H1 (cell line): ENCODE data around the gene CAMTA1. TPM values are rescaled to one million over a fixed set of nuclear protein-coding genes. Genes with fewer than 3 reads are reported as not detected.

Source experiments
- CTCF ChIA-PET: fragments of 300-600 bp; sonication (Branson Sonifier 250); formaldehyde crosslinking; loops from one replicate; lab custom pipeline; 2021; ENCODE audit not compliant: partially characterized antibody; lab: Charles Lee
- POLR2A ChIA-PET: fragments of 300-600 bp; sonication (Branson Sonifier 250); formaldehyde crosslinking; loops from one replicate; lab custom pipeline; 2021; ENCODE audit warnings: inconsistent platforms; ENCODE audit not compliant: partially characterized antibody; lab: Charles Lee
- DNase-seq, 2 experiments: peaks; one replicate each; pipeline versions ENCODE4 v3.0.0 to v3.0.0-alpha.2; 2010 to 2022; ENCODE audit warnings: low spot score in 2 of 2, low read depth in 1 of 2, mixed read lengths in 1 of 2
- FAIRE-seq: peaks from 2 replicates; lab custom pipeline; 2011; peaks lifted over from hg19 to GRCh38; lab: Jason Lieb, UNC
- H2AFZ ChIP-seq: 2 replicates; pipeline ENCODE4 v1.8.1; 2012; ENCODE audit warnings: low read length, inconsistent platforms
- H2AK5ac ChIP-seq: 2 replicates; pipeline ENCODE4 v1.6.1; 2013; ENCODE audit warnings: low read depth, low read length
- H2BK120ac ChIP-seq: replicated peaks from 2 replicates; pipeline ENCODE3; 2013; ENCODE audit warnings: low read depth, low read length, inconsistent platforms
- H2BK12ac ChIP-seq: 2 replicates; pipeline ENCODE4 v1.6.1; 2013; ENCODE audit warnings: low read depth, low read length
- H2BK15ac ChIP-seq: 2 replicates; pipeline ENCODE4 v1.6.1; 2013; ENCODE audit warnings: low read length
- H2BK20ac ChIP-seq: 2 replicates; pipeline ENCODE4 v1.6.1; 2013; ENCODE audit warnings: low read length
- H2BK5ac ChIP-seq: 2 replicates; pipeline ENCODE4 v1.6.1; 2013; ENCODE audit warnings: low read depth, low read length
- H3K14ac ChIP-seq: 2 replicates; pipeline ENCODE4 v1.6.1; 2013; ENCODE audit warnings: inconsistent platforms; ENCODE audit not compliant: insufficient read length
- H3K18ac ChIP-seq: 2 replicates; pipeline ENCODE4 v1.6.1; 2013; ENCODE audit warnings: low read length; ENCODE audit errors: extremely low read depth
- H3K23ac ChIP-seq: 2 replicates; pipeline ENCODE4 v1.6.1; 2013; ENCODE audit warnings: inconsistent platforms; ENCODE audit not compliant: insufficient read length
- H3K23me2 ChIP-seq: 2 replicates; pipeline ENCODE4 v1.6.1; 2013; ENCODE audit warnings: low read depth, low read length
- H3K27ac ChIP-seq: 2 replicates; pipeline ENCODE4 v1.6.1; 2011; ENCODE audit warnings: low read depth, low read length, inconsistent platforms
- H3K27me3 ChIP-seq, 4 experiments: replicated peaks in 1 of 4; 1 replicate in 1 of 4; 2 replicates in 3 of 4; pipeline versions ENCODE4 v1.6.1 to v1.8.1; 2011 to 2013; ENCODE audit warnings: low read length in 3 of 4, mild to moderate bottlenecking in 3 of 4, inconsistent platforms in 2 of 4, mixed read lengths in 2 of 4, moderate library complexity in 1 of 4; ENCODE audit not compliant: control insufficient read depth in 3 of 4, insufficient read depth in 3 of 4; ENCODE audit errors: extremely low read depth in 1 of 4
- H3K36me3 ChIP-seq, 4 experiments: 2 replicates each; pipeline versions ENCODE4 v1.6.1 to v1.8.1; 2011 to 2013; ENCODE audit warnings: mild to moderate bottlenecking in 4 of 4, low read length in 3 of 4, moderate library complexity in 2 of 4, control low read depth in 1 of 4, inconsistent platforms in 1 of 4; ENCODE audit not compliant: insufficient read depth in 4 of 4, control insufficient read depth in 2 of 4
- H3K4ac ChIP-seq: replicated peaks from 2 replicates; pipeline ENCODE3; 2013; ENCODE audit warnings: low read length, low read depth, mixed read lengths, inconsistent platforms; ENCODE audit not compliant: insufficient read length
- H3K4me1 ChIP-seq, 4 experiments: replicated peaks in 1 of 4; 1 replicate in 1 of 4; 2 replicates in 3 of 4; pipeline versions ENCODE4 v1.6.1 to v1.8.1; 2011 to 2013; ENCODE audit warnings: low read length in 3 of 4, inconsistent platforms in 2 of 4, mixed read lengths in 1 of 4; ENCODE audit not compliant: insufficient read depth in 4 of 4, control insufficient read depth in 3 of 4
- H3K4me2 ChIP-seq, 2 experiments: 2 replicates each; pipeline versions ENCODE4 v1.6.1 to v1.8.1; 2011 to 2013; ENCODE audit warnings: low read depth in 2 of 2, low read length in 2 of 2, control low read depth in 1 of 2, inconsistent platforms in 1 of 2, mild to moderate bottlenecking in 1 of 2; ENCODE audit not compliant: insufficient read depth in 1 of 2
- H3K4me3 ChIP-seq, 4 experiments: fragments of 200-600, 300-600 bp in 1 of 4; sonication (generic), shearing (Covaris generic), sonication (Bioruptor Twin) in 1 of 4; 2 replicates each; pipeline versions ENCODE4 v1.5.1 to v1.8.1; 2011 to 2016; ENCODE audit warnings: low read length in 4 of 4, low read depth in 3 of 4, control low read depth in 2 of 4, inconsistent platforms in 2 of 4, mild to moderate bottlenecking in 2 of 4, mixed read lengths in 1 of 4, moderate library complexity in 1 of 4; ENCODE audit not compliant: insufficient read depth in 2 of 4; ENCODE audit errors: extremely low read depth in 1 of 4
- H3K56ac ChIP-seq: replicated peaks from 2 replicates; pipeline ENCODE3; 2013; ENCODE audit warnings: low read depth, mild to moderate bottlenecking, mixed read lengths, low read length, inconsistent platforms; ENCODE audit not compliant: insufficient read length
- H3K79me1 ChIP-seq: 2 replicates; pipeline ENCODE4 v1.6.1; 2013; ENCODE audit warnings: low read depth, low read length, control low read depth
- H3K79me2 ChIP-seq, 2 experiments: 2 replicates each; pipeline versions ENCODE4 v1.6.1 to v1.8.1; 2012 to 2013; ENCODE audit warnings: low read length in 2 of 2, mild to moderate bottlenecking in 2 of 2, inconsistent platforms in 1 of 2; ENCODE audit not compliant: insufficient read depth in 2 of 2, control insufficient read depth in 1 of 2
- H3K9ac ChIP-seq, 4 experiments: replicated peaks in 1 of 4; 1 replicate in 1 of 4; 2 replicates in 3 of 4; pipeline versions ENCODE4 v1.6.1 to v1.8.1; 2011 to 2013; ENCODE audit warnings: low read depth in 3 of 4, low read length in 3 of 4, control low read depth in 2 of 4, mild to moderate bottlenecking in 2 of 4, moderate library complexity in 2 of 4, inconsistent platforms in 1 of 4; ENCODE audit errors: extremely low read depth in 1 of 4
- H3K9me3 ChIP-seq, 2 experiments: 2 replicates each; pipeline versions ENCODE4 v1.6.1 to v1.8.1; 2012 to 2013; ENCODE audit warnings: mild to moderate bottlenecking in 2 of 2, moderate library complexity in 2 of 2, control low read depth in 1 of 2, inconsistent platforms in 1 of 2, low read depth in 1 of 2, low read length in 1 of 2, mixed read lengths in 1 of 2; ENCODE audit not compliant: insufficient read depth in 2 of 2
- H4K20me1 ChIP-seq, 2 experiments: replicated peaks in 1 of 2; 2 replicates each; pipeline versions ENCODE3 to v1.8.1; 2011 to 2013; ENCODE audit warnings: inconsistent platforms in 2 of 2, low read length in 2 of 2, mild to moderate bottlenecking in 1 of 2; ENCODE audit not compliant: insufficient read depth in 2 of 2, control insufficient read depth in 1 of 2
- H4K5ac ChIP-seq: 2 replicates; pipeline ENCODE4 v1.6.1; 2013; ENCODE audit warnings: low read length, low read depth, mixed read lengths, inconsistent platforms; ENCODE audit not compliant: insufficient read length
- H4K8ac ChIP-seq: 2 replicates; pipeline ENCODE4 v1.8.0; 2013; ENCODE audit warnings: mild to moderate bottlenecking, moderate library complexity, low read length, inconsistent platforms; ENCODE audit not compliant: insufficient read depth; ENCODE audit errors: extremely low read depth
- H4K91ac ChIP-seq: replicated peaks from 2 replicates; pipeline ENCODE3; 2013; ENCODE audit warnings: low read length, mixed read lengths, inconsistent platforms; ENCODE audit not compliant: insufficient read length
- ATF2 ChIP-seq: IDR thresholded peaks from 2 replicates; pipeline ENCODE4 v1.6.1; 2012; ENCODE audit warnings: low read length, inconsistent platforms
- CHD1 ChIP-seq: IDR thresholded peaks from 2 replicates; pipeline ENCODE4 v1.6.1; 2012; ENCODE audit warnings: low read depth, low read length, improper control_type of control experiment
- E2F6 ChIP-seq: IDR thresholded peaks from 2 replicates; pipeline ENCODE4 v1.6.1; 2012; ENCODE audit warnings: inconsistent platforms
- EP300 ChIP-seq, 2 experiments: IDR thresholded peaks; 1 replicate in 1 of 2; 2 replicates in 1 of 2; pipeline ENCODE4 v1.6.1; 2011 to 2012; ENCODE audit warnings: low read depth in 2 of 2, low read length in 2 of 2, mild to moderate bottlenecking in 2 of 2, borderline replicate concordance in 1 of 2, inconsistent platforms in 1 of 2, moderate library complexity in 1 of 2
- KDM1A ChIP-seq: fragments of 200-600, 300-600 bp; sonication (generic); IDR thresholded peaks from 2 replicates; pipeline ENCODE4 v1.7.1; 2016; ENCODE audit warnings: mild to moderate bottlenecking, low read length, borderline replicate concordance
- KDM4A ChIP-seq: IDR thresholded peaks from one replicate; pipeline ENCODE4 v1.7.1; 2012; ENCODE audit warnings: low read depth, mild to moderate bottlenecking, moderate library complexity, low read length, inconsistent platforms; ENCODE audit not compliant: severe bottlenecking
- POLR2AphosphoS5 ChIP-seq: IDR thresholded peaks from 2 replicates; pipeline ENCODE4 v1.6.1; 2011; ENCODE audit warnings: low read depth, low read length
- RFX5 ChIP-seq: IDR thresholded peaks from 2 replicates; pipeline ENCODE4 v1.6.1; 2011; ENCODE audit warnings: low read depth, low read length, improper control_type of control experiment, borderline replicate concordance
- SUZ12 ChIP-seq: fragments of 200-600 bp; sonication (generic); IDR thresholded peaks from 2 replicates; pipeline ENCODE4 v1.6.1; 2012; ENCODE audit warnings: mild to moderate bottlenecking, inconsistent platforms, low read length, moderate library complexity, mixed read lengths
- TEAD4 ChIP-seq: IDR thresholded peaks from 2 replicates; pipeline ENCODE4 v1.6.1; 2012; ENCODE audit warnings: low read depth, low read length, inconsistent platforms, mixed read lengths
- WGBS, 2 experiments: shearing (Covaris generic) in 1 of 2; methylation state at CpG; one replicate each; pipeline versions ENCODE4 v1.1.6 to v1.1.7; 2013 to 2015; ENCODE audit warnings: low lambda C conversion rate in 2 of 2, mixed read lengths in 2 of 2, inconsistent platforms in 1 of 2, low coverage in 1 of 2, missing lambda C conversion rate in 1 of 2; ENCODE audit not compliant: insufficient replicate concordance in 2 of 2, insufficient coverage in 1 of 2, insufficient read length in 1 of 2; ENCODE audit errors: extremely low coverage in 1 of 2, missing lambda C conversion rate in 1 of 2; 5-methylcytosine and 5-hydroxymethylcytosine counted together
- polyA plus RNA-seq, 7 experiments: library from polyadenylated mRNA; depleted of rRNA in 3 of 7; stranded (reverse) in 5 of 7; unstranded in 2 of 7; fragments of >200 nt in 5 of 7; fragments of 200-250 nt in 2 of 7; gene quantifications; 1 replicate in 5 of 7; 2 replicates in 1 of 7; 4 replicates in 1 of 7; pipeline versions ENCODE4 v1.2.1 to v1.2.3, GENCODE V29; 2011 to 2013; ENCODE audit warnings: missing spikeins in 2 of 7, mixed read lengths in 2 of 7
- total RNA-seq: library from RNA; stranded (reverse); fragmentation: NEBNext Ultra II Directional; extraction: Animal tissue kit (Norgen Biotek cat#: 25700); gene quantifications from 2 replicates; pipeline ENCODE4 v1.2.1, GENCODE V29; 2021

CAMTA1 gene
- total and polyA plus RNA-seq, 2 of the 8 experiments (the other 6 are each of a cell fraction or from before 2014, with no cell fraction given): 65.0 to 119 TPM

- Histone ChIP-seq H3K4me3 (no peak overlapping the region), H4K8ac (no peak overlapping the region), H3K27me3 (no peaks in the 10 kb centered on the region), H3K4ac (no peak overlapping the region), H3K4me2 (no peak overlapping the region), H3K79me1 (no peaks in the 10 kb centered on the region), H2AK5ac (no peak overlapping the region), H3K23ac (no peak overlapping the region), H4K5ac (no peak overlapping the region), H2AFZ (no peak overlapping the region), H3K56ac (no peak overlapping the region), H2BK120ac (no peak overlapping the region), H3K14ac (no peak overlapping the region), H3K27ac (no peak overlapping the region), H3K79me2 (no peaks in the 10 kb centered on the region), H3K9me3 (no peaks in the 10 kb centered on the region), H2BK15ac (no peak overlapping the region), H4K20me1 (no peaks in the 10 kb centered on the region), H3K23me2 (no peaks in the 10 kb centered on the region), H3K4me1 (no peaks in the 10 kb centered on the region), H2BK20ac (no peak overlapping the region), H2BK12ac (no peak overlapping the region), H3K9ac (no peak overlapping the region), H2BK5ac (no peak overlapping the region), H3K36me3 (no peaks in the 10 kb centered on the region), H4K91ac (no peak overlapping the region), H3K18ac (no peak overlapping the region)
- ChIA-PET CTCF (interaction anchor here (1.0 to 1.3 kb wide), 5 partner anchors 63 to 201 kb away, joined by 3 read pairs; no protein-coding TSS in a partner anchor), POLR2A (no interaction called here)
- WGBS, 2 experiments: 89% methylated on average over 23 of the region's 26 CpGs; no CpG with 5 or more reads in 1 of the 2 experiments
- no peak for FAIRE-seq
- DNase-seq: no peak
- TF ChIP-seq RFX5: no peak
- TF ChIP-seq KDM4A: no peak
- TF ChIP-seq E2F6: no peak
- no peak for TF ChIP-seq POLR2AphosphoS5
- TF ChIP-seq SUZ12: no peak
- TF ChIP-seq CHD1: no peak
- TF ChIP-seq KDM1A: no peak
- no peak for TF ChIP-seq EP300 (IDR thresholded peaks at IDR 0.05; ENCODE audit: borderline replicate concordance in 1 of 2, low read depth in 2 of 2, low read length in 2 of 2)
- TF ChIP-seq ATF2: no peak
- no peak for TF ChIP-seq TEAD4
Measured at GRCh38 chr1:7006996-7007871, 222.0 kb downstream of the CAMTA1 start.
